Medulla oblongata (tissue), 1 donor: ENCODE results near the gene RAB37.

ENCODE experiments used
- DNase-seq: peaks from one replicate; pipeline ENCODE4 v3.0.0-alpha.2; 2015; ENCODE audit errors: extremely low spot score

RAB37 gene

DNA sequence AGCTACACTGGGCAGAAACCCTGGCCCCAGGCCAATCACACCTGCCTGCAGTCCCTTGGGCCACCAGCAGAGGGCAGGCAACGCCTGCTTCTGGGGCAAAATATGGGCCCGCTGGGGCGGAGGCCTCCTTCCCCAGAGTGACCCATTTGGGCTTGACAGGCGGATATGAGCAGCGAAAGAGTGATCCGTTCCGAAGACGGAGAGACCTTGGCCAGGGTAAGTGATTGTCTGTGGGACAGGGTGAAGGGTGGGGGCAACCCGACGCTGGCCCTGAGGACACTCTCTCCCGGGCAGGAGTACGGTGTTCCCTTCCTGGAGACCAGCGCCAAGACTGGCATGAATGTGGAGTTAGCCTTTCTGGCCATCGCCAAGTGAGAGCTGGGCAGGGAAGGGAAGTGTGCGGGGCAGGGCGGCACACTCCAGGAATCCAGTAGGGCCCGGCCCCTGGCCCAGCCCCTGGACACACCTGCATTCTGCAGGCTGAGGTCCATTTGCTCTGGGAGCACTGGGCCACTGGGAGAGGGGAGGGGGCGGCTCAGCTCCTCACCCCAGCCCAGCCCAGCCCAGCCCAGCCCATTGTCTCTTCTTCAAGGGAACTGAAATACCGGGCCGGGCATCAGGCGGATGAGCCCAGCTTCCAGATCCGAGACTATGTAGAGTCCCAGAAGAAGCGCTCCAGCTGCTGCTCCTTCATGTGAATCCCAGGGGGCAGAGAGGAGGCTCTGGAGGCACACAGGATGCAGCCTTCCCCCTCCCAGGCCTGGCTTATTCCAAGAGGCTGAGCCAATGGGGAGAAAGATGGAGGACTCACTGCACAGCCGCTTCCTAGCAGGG is 7.9 kb downstream of the RAB37 start:
- peak; percentile 89 for DNase-seq

DNA sequence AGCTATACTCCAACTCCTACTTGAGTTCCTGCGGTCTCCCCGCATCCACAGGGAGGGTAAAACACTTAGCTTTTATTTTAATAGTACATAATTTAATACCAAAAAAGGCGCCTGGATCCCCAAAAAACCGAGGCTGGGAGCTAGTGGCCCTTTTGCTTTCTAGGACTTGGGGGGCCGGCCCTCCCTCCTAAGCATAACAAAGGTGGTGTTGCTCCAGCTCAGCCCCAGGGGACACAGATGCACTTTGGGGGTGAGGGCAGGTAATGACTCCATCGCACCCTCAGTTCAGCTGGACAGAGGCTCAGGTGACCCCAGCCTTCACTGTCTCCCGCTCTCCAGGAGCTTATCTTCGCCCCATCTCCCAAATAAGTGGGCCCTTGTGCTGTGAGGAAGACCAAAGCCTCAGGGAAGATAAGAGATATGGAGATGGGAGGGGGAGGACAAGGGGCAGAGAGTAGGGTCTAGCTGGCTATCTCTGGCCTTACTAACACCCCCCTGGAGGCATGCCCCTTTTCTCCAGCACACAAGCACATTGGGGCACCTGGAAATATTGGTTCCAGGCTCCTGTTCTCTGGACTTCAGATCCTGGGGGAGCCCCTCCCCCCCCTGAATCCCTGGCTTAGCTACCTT is 8.6 kb downstream of the RAB37 start:
- DNase-seq = no peak

DNA sequence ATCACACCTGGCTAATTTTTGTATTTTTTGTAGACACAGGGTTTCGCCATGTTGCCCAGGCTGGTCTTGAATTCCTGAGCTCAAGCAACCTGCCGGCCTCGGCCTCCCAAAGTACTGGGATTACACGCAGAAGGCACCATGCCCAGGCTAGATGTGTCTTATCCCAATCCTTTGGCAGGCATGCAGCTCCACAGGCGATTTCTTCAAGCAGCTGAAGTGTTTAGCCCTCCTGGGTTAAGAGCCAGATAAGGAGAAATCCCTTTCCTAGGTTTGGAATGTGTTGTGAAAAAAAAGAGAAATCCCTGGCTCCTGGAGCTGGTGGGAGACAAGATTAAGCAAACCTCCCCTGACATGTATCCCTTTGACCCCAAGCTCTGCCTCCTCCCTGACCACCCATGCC is 9.3 kb downstream of the RAB37 start:
- no peak for DNase-seq

DNA sequence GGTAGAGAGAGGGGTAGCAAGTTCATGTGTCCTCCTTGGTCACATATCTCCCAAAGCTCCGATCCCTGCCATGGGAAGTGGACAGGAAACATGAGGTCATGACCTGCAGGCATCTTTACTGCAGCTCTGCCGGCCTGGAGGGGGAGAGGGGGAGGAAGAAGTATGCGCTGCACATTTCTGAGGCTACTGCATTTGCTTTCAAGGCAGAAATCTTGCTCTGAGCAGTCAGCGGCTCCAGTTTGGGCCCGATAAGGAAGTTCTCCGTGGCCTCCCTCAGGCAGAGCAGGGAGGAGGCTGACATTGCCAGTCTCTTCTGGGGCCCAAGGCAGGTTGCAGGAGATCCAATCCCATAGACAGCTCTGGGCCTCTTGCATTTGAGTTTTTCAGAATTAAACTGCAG is 9.9 kb downstream of the RAB37 start:
- DNase-seq = no peak

DNA sequence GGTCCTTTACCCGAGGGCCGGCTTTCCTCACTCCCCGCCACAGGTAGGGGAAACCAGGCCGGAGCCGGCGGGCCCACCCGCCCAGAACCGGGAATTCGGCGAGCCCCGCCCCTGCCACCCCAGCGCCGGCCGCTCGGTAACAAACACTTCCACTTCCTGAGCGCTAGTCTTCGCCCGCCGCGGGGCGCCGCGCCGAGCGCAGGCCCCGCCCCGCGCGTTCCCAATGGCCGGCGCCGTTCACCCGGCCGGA is 11.1 kb downstream of the RAB37 start:
- no peak for DNase-seq

DNA sequence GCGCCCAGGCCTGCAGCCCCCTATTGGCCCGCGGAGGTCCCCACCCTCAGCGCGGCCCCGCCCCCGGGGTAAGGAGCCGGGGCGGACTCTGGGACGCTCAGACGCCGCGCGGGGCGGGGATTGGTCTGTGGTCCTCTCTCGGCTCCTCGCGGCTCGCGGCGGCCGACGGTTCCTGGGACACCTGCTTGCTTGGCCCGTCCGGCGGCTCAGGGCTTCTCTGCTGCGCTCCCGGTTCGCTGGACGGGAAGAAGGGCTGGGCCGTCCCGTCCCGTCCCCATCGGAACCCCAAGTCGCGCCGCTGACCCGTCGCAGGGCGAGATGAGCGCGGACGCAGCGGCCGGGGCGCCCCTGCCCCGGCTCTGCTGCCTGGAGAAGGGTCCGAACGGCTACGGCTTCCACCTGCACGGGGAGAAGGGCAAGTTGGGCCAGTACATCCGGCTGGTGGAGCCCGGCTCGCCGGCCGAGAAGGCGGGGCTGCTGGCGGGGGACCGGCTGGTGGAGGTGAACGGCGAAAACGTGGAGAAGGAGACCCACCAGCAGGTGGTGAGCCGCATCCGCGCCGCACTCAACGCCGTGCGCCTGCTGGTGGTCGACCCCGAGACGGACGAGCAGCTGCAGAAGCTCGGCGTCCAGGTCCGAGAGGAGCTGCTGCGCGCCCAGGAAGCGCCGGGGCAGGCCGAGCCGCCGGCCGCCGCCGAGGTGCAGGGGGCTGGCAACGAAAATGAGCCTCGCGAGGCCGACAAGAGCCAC is 11.6 kb downstream of the RAB37 start, which contains the start of gene NHERF1:
TSS of gene NHERF1 (plus strand) at position 100 of the 750 bp plus-strand sequence. CDS start at position 319, 219 bp downstream.
- DNase-seq = peak; percentile 98

DNA sequence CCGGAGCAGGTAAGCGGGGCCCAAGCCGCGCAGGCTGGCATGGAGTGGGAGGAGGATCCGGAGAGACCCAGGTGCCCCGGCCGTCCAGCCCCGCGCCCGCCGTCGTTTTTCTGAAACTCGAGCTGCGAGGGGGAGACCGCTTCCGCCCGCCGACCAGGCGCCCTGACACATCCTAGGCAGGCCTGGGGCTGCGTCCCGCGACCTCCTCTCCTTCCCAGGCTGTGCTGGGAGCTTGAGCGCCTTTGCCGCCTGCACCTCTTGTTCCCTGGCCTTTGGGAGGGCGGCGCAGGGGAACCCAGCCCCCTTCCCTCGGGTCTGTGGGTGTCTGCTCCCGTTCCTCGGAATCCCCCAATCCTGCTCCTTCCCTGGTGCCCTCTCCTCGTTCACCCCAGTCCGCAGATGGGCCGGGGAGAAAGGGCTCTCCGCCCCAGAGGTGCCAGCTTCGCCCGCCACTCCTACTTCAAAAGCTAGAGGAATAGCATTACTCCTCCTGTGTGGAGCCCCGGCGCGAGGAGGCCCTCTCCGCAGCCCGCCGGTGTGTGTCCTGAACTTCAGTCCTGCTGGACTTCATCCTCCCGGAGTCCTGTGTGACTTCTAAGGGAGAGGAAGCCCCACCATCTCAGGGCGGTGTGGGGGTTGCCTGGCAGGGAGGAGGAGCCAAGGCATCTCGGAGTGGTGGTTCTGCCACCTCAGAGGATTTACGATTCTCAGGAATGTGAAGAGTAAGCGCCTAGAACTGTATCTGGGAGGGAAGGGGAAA is 12.4 kb downstream of the RAB37 start:
- peak; percentile 30 for DNase-seq

DNA sequence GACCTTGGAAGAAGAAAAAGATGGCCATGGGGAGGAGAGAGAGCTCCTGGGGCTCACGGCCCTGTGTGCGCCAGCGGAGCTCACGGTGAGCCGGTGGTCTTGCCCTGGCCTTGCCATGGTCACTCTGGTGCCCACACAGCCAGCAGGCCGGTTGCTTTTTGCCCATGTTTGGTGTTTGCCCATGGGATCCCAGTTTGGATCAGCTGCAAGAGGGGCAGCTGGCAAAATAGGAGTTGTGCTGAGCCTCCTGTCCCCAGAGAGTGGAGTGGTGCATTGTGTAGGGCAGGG is 12.9 kb downstream of the RAB37 start:
- no peak for DNase-seq

DNA sequence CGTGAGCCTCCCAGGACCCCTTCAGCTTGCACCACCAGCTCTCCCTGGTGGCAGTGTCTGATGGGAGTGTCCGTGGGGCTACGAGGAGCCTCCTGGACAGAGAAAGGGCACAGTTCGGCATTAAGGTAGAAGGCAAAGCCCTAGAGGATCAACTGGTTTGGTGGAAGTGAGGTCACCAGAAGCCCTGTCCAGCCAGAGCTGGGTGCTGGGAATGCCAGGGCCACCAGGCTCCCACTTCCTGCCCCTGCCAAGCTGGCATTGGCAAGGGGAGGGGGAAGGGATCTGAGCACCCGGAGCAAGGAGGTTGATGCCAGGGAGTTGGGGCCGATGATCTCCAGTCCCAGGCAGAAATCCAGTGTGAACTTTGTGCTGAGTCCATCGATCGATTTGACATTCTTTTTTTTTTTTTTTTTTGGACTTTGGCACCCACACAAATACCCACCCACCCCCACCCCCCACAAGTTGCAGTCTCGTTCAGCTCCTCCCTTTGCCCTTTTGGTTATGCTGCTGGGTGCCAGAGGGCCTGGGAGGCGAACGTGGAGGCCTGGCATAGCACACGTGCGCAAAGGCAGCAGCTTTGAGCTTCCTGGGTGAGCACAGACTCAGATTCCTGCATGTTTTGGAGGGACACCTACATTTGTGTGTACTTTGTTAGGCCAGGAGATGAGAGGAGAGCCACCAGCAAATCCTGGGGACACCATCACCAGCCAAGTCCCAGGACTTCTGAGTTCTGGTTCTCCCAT is 13.4 kb downstream of the RAB37 start:
- DNase-seq = peak; percentile 68

DNA sequence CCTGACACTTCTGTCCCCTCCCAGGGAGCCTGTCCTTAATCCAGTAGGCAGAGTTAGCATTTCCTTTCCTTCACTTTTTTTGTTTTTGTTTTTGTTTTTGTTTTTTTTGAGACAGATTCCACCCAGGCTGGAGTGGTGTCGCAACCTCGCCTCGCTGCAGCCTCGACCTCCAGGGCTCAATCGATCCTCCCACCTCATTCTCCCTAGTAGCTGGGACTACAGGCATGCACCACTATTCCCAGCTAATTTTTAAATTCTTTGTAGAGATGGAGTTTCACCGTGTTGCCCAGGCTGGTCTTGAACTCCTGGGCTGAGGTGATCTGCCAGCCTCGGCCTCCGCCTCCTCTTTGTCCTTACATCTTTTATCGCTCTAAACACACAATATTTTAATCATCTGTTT is 15.4 kb downstream of the RAB37 start:
- no peak for DNase-seq

DNA sequence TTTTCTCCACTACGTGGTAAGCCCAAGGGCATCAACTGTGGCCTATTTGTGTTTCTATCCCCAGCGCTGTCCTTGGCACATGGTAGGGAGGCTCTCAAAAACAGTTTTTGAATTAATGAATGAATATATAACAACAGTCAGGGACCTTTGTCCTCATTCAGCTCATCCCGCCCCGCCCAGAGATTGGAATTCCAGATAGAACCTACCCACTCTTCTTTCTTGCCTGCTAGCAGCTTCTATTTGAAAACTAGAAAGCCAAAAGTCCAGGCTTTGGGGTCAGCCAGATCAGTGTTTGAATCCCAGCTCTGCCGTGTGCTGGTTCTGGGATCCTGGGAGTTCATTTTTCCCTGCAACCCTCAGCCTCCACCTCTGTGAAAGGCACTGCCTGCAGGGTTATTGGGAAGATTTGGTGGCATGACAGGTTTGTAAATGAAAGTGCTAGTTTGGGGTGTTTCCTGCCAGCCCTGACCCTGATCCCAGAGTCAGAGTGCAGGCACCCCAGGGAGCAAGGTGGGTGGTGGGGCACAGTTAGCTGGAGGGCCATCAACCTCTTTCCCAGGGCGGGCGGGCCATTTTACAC is 15.9 kb downstream of the RAB37 start:
- no peak for DNase-seq

DNA sequence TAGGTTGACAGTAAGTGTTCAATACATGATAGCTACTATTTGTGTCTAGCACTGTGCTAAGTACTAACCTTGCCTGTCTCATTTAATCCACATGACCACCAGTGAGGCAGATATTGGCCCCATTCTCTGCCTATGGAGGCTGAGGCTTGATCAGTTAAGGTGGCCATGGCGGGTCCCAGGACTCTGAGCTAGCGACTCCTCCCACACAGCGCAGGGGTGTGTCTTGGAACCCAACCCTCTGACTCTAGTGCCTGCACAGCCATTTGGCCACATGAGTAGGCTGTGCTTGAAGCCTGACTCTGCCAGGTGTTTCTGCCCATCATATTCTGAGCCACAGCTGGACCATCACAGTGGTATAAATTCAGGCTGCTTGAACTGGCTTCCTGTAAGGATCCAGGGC is 17.8 kb downstream of the RAB37 start:
- no peak for DNase-seq

DNA sequence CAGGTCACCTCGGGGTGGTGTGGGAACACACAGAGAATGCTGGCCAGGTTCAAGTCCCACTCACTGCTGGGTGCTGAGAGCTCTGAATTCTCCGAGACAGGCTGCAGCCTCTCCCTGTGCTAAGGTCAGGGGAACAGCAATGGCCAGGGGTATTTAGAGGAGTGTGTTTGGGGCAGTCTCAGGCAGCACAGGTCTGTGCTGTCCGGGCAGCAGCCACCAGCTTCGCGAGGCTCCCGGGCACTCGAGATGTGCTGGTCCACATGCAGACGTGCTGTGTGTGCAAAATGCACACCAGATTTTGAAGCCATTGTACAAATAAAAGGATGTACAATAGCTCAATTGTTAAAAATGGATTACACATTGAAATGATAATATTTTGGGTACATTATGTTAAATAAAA is 18.5 kb downstream of the RAB37 start:
- DNase-seq = peak; percentile 33

DNA sequence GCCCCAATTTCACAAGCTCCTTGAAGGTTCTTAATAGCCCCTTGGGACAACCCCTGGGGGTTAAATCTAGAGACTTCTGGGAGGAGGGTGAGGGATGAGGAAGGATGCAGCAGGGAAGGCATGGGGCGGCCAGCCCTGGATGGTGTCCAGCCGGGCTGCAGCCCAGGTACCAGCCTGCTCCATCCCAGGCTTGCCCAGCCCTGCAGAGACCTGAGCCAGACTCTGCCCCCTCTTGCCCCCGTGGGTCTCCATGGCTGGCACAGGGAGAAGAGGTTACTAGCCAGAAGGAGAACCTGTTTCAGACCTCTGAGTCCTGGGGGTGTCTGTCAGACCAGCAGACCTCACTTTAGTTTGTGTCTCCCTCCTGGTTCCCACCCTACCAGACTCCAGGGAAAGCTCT is 19.8 kb downstream of the RAB37 start:
- peak; percentile 38 for DNase-seq

DNA sequence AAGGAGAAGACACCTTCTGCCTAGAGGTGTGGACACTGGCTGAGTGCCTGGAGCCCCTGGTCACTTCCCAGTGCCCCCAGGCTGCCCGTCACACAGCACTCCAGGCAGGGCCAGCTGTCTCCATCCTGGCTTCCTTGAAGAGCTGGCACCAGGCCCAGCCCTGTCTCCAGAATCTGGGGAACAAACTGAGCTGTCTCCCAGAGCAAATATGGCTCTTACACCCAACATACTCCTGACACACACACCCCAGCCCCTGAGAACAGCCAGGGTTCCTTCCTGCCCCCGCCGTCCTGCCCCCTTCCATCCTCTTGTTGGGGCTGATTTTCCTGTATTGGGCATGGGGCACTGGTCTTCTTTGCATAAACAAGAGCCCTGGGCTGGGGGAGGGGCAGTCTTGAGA is 20.4 kb downstream of the RAB37 start:
- DNase-seq = peak; percentile 72

DNA sequence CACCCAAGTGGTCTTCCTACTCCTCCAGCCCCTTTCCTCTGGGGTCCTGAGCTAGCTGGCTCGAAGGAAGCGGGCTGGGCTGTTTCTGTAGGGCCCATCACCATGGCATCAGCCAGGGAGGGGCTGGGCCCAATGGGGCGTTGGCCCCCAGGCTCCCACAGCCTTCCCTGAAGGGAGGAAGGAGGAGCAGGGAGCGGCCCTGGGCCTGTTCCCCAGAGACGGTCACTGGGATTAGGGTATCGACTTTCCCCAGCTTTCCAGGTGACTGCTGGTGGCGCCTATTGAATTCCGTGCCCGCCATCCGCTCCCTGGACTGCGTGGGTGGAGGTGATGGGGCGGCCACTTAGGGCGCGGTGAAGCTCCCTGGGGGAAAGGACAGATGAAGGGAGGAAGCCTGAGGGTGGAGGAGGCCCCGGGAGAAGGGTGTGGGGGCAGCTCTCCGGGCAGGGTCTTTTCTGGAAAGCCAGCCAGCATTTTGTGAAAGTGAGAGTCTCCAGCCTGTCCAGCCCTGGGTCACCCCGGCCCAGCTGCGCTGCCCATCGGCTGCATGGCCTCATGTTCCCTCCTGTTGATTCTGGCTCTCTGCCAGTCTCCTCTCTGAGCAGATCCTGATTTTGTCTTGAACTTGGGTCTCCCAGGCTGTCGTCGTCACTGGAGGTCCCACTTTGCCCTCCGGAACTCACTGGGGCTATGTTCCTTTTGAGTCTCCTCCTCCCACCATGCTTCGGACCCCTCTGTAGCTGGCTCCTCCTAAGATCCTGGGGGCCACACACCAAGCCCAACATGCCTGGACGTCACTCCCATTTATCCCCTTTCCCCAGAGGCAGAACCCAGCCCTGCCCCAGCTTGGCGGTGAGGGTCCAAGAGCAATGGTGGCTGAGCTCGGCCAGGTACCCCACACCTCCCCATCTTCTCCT is 21.1 kb downstream of the RAB37 start:
- DNase-seq = peak; percentile 64

DNA sequence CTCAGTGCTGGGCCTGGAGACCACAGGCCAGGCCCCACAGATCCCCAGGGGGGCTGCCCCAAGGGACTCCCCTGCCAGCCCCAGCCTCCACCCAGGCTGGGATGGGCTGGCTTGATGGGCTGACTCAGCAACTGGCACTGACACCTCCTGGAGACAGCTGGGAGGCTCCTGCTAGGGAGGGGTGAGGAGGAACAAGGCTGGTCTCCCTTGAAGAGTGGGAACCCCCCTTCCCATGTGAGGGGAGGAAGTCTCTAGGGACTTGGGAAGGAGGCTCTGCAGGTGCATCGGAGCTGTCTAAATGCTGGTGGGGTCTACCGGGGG is 21.8 kb downstream of the RAB37 start:
- peak; percentile 73 for DNase-seq

DNA sequence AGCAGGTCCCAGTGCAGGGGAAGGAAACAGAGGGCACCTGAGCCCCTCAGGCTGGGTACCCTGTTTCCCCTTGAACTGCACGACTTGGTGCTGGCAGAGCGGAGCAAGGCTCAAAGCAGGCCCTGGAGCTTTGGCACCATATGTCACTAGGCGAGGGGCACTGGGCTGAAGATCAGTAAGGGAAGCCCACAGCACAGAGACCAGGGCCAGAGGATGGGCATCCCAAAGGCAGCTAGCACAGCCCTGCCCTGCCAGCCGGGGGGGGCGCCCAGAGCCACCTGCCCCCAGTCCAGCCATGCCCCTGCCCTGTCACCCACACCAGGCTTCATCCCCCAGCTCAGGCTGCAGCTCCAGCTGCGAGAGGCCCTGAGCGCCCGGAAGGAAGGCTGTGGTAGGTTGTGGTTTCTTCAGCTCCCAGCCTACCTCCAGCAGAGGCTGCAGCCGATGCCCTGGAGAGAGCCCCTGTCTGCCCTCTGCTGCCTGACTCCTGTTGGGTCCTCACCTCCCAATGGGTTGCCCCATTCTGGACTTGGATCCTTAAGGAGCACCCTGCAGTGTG is 22.3 kb downstream of the RAB37 start:
- no peak for DNase-seq

DNA sequence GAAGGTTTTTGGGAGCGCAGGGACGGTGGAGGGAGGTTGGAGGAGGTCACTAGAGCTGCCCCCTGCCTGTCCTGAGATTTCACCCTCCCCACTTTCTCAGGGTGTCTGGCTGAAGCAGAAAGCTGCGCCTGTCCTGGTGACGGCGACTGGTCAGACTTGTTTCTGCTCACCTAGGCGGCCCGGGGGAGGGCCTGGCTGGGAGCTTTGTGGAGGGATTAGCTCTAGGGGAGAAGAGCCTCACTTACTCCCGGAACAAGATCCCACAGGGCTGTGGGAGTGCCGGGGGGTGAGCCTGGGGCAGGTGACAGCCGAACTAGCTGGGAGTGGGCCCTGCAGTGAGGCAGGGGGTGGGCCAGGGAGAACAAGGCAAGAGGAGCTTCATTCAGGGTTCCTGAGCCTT is 22.9 kb downstream of the RAB37 start:
- no peak for DNase-seq
